HCT116 (cell line): ENCODE data around the gene C6orf47. TPM values are rescaled to one million over a fixed set of nuclear protein-coding genes. Genes with fewer than 3 reads are reported as not detected.
A peak's percentile ranks its signal among the peaks of the same experiment; 100 is the strongest.

Experiments
- ATAC-seq: fragments of 200-7000 bp; cut with Tn5 transposase; 2 replicates; pipeline ENCODE4 v1.9.1; 2020; ENCODE audit warnings: mild to moderate bottlenecking, moderate library complexity
- BruUV-seq: library from RNA; stranded (reverse); fragments of 400-500 nt; replicated peaks from 2 replicates; lab custom pipeline; 2021; lab: Mats Ljungman, UMichigan
- CTCF ChIA-PET: fragments of 300-600 bp; sonication (Branson Sonifier 250); formaldehyde crosslinking; loops from one replicate; lab custom pipeline; 2021; ENCODE audit warnings: antibody characterized with exemption; lab: Charles Lee
- POLR2A ChIA-PET: fragments of 300-600, 350-600 bp; sonication (Branson Sonifier 250); formaldehyde crosslinking; loops from one replicate; lab custom pipeline; 2021; ENCODE audit warnings: antibody characterized with exemption; lab: Charles Lee
- RAD21 ChIA-PET, 2 experiments: fragments of 300-600 bp; sonication (Branson Sonifier 250); formaldehyde crosslinking; loops; one replicate each; lab custom pipeline; 2023; ENCODE audit warnings: low total read pairs in 2 of 2; ENCODE audit not compliant: uncharacterized antibody in 2 of 2, unreplicated experiment in 2 of 2, low non-redundant PET in 1 of 2; lab: Charles Lee
- DNase-seq: peaks from one replicate; pipeline ENCODE4 v3.0.0-alpha.2; 2010; ENCODE audit warnings: low read depth, low spot score
- H2AFZ ChIP-seq: fragments of 200-600 bp; shearing (Covaris generic), sonication (generic); 2 replicates; pipeline ENCODE4 v1.6.1; 2017; ENCODE audit warnings: low read depth, mixed run types, mixed read lengths, antibody characterized with exemption, low read length; ENCODE audit not compliant: poor library complexity, severe bottlenecking
- H3K27ac ChIP-seq: 2 replicates; pipeline ENCODE4 v1.5.1; 2012; ENCODE audit warnings: low read depth, low read length
- H3K27me3 ChIP-seq: fragments of 200-600 bp; sonication (generic); 2 replicates; pipeline ENCODE4 v1.6.1; 2016; ENCODE audit warnings: mixed run types, low read length, mixed read lengths; ENCODE audit not compliant: insufficient read depth
- H3K36me3 ChIP-seq, 2 experiments: fragments of 200-500 bp in 1 of 2; fragments of 200-600 bp in 1 of 2; sonication (Bioruptor generic) in 1 of 2; sonication (generic) in 1 of 2; 2 replicates each; pipeline versions ENCODE4 v1.5.1 to v1.6.1; 2014 to 2016; ENCODE audit warnings: low read length in 2 of 2, inconsistent platforms in 1 of 2, mixed read lengths in 1 of 2, mixed run types in 1 of 2; ENCODE audit not compliant: insufficient read depth in 2 of 2, control insufficient read depth in 1 of 2
- H3K4me1 ChIP-seq, 2 experiments: fragments of 200-600 bp in 1 of 2; sonication (generic) in 1 of 2; 2 replicates each; pipeline versions ENCODE4 v1.5.1 to v1.6.1; 2012 to 2017; ENCODE audit warnings: low read length in 2 of 2, inconsistent platforms in 1 of 2, mild to moderate bottlenecking in 1 of 2, mixed read lengths in 1 of 2, mixed run types in 1 of 2, moderate library complexity in 1 of 2; ENCODE audit not compliant: insufficient read depth in 2 of 2, control insufficient read depth in 1 of 2
- H3K4me2 ChIP-seq: fragments of 200-600 bp; sonication (generic); 2 replicates; pipeline ENCODE4 v1.6.1; 2017; ENCODE audit warnings: mixed run types, low read length, mixed read lengths
- H3K4me3 ChIP-seq, 2 experiments: fragments of 200-600 bp in 1 of 2; sonication (generic) in 1 of 2; replicated peaks in 1 of 2; 2 replicates each; pipeline ENCODE4 v1.5.1; 2011 to 2016; ENCODE audit warnings: low read length in 2 of 2, control low read depth in 1 of 2, low read depth in 1 of 2, mild to moderate bottlenecking in 1 of 2, mixed read lengths in 1 of 2, mixed run types in 1 of 2
- H3K79me2 ChIP-seq: fragments of 200-600 bp; sonication (generic); 2 replicates; pipeline ENCODE4 v1.6.1; 2017; ENCODE audit warnings: mild to moderate bottlenecking, mixed run types, low read length, moderate library complexity, mixed read lengths; ENCODE audit not compliant: insufficient read depth
- H3K9ac ChIP-seq: fragments of 200-600 bp; sonication (generic); 2 replicates; pipeline ENCODE4 v1.6.1; 2016; ENCODE audit warnings: low read length, mixed read lengths
- H3K9me2 ChIP-seq: fragments of 200-600 bp; sonication (generic), shearing (Covaris generic); 2 replicates; pipeline ENCODE4 v1.6.1; 2017; ENCODE audit warnings: mixed run types, mild to moderate bottlenecking, moderate library complexity; ENCODE audit not compliant: insufficient read depth
- H3K9me3 ChIP-seq, 2 experiments: fragments of 200-500 bp in 1 of 2; fragments of 200-600 bp in 1 of 2; sonication (Bioruptor generic) in 1 of 2; sonication (generic) in 1 of 2; 2 replicates each; pipeline ENCODE4 v1.6.1; 2014 to 2017; ENCODE audit warnings: low read length in 2 of 2, mixed read lengths in 2 of 2, inconsistent platforms in 1 of 2, low read depth in 1 of 2, mild to moderate bottlenecking in 1 of 2, mixed run types in 1 of 2, moderate library complexity in 1 of 2; ENCODE audit not compliant: control insufficient read depth in 1 of 2, insufficient read depth in 1 of 2
- H4K20me1 ChIP-seq: fragments of 200-600 bp; sonication (generic), shearing (Covaris generic); 2 replicates; pipeline ENCODE4 v1.6.1; 2017; ENCODE audit warnings: mixed run types, mild to moderate bottlenecking, moderate library complexity; ENCODE audit not compliant: insufficient read depth
- ATF3 ChIP-seq: IDR thresholded peaks from 2 replicates; pipeline ENCODE4 v1.6.1; 2012
- CBX3 ChIP-seq: IDR thresholded peaks from 2 replicates; pipeline ENCODE4 v1.6.1; 2012; ENCODE audit warnings: low read depth
- EGR1 ChIP-seq: IDR thresholded peaks from 2 replicates; pipeline ENCODE4 v1.6.1; 2012; ENCODE audit warnings: low read depth
- ELF1 ChIP-seq: IDR thresholded peaks from 2 replicates; pipeline ENCODE4 v1.6.1; 2012; ENCODE audit warnings: low read depth, borderline replicate concordance
- EZH2phosphoT487 ChIP-seq: fragments of 200-600 bp; IDR thresholded peaks from 2 replicates; pipeline ENCODE4 v1.6.1; 2018; ENCODE audit warnings: antibody characterized with exemption, borderline replicate concordance
- FOSL1 ChIP-seq: IDR thresholded peaks from 2 replicates; pipeline ENCODE4 v1.6.1; 2012; ENCODE audit warnings: low read depth
- JUND ChIP-seq: IDR thresholded peaks from 2 replicates; pipeline ENCODE4 v1.6.1; 2012
- POLR2A ChIP-seq: IDR thresholded peaks from 2 replicates; pipeline ENCODE4 v1.7.0; 2011; ENCODE audit warnings: borderline replicate concordance; ENCODE audit not compliant: insufficient read depth, insufficient read length; ENCODE audit errors: extremely low read depth
- POLR2AphosphoS5 ChIP-seq: IDR thresholded peaks from 2 replicates; pipeline ENCODE4 v1.6.1; 2011; ENCODE audit warnings: mild to moderate bottlenecking, low read depth, low read length, moderate library complexity
- RAD21 ChIP-seq: IDR thresholded peaks from 2 replicates; pipeline ENCODE4 v1.6.1; 2012; ENCODE audit warnings: low read depth, mild to moderate bottlenecking
- REST ChIP-seq: IDR thresholded peaks from 2 replicates; pipeline ENCODE4 v1.6.1; 2012; ENCODE audit warnings: low read depth
- SIN3A ChIP-seq: IDR thresholded peaks from 2 replicates; pipeline ENCODE4 v1.6.1; 2012; ENCODE audit warnings: low read depth
- SP1 ChIP-seq: IDR thresholded peaks from 2 replicates; pipeline ENCODE4 v1.6.1; 2012; ENCODE audit warnings: low read depth
- SRF ChIP-seq: IDR thresholded peaks from 2 replicates; pipeline ENCODE4 v1.6.1; 2012; ENCODE audit warnings: low read depth
- TCF7L2 ChIP-seq: IDR thresholded peaks from 2 replicates; pipeline ENCODE4 v1.7.0; 2011; ENCODE audit warnings: borderline replicate concordance, inconsistent platforms; ENCODE audit not compliant: insufficient read depth, insufficient read length; ENCODE audit errors: extremely low read depth
- YY1 ChIP-seq: IDR thresholded peaks from 2 replicates; pipeline ENCODE4 v1.6.1; 2011; ENCODE audit warnings: low read length, low read depth, moderate library complexity, mild to moderate bottlenecking; ENCODE audit not compliant: insufficient replicate concordance; ENCODE audit errors: extremely low read depth
- ZBTB33 ChIP-seq: IDR thresholded peaks from 2 replicates; pipeline ENCODE4 v1.6.1; 2011; ENCODE audit warnings: mild to moderate bottlenecking, low read length, moderate library complexity; ENCODE audit not compliant: insufficient replicate concordance; ENCODE audit errors: extremely low read depth
- ZFX ChIP-seq: fragments of 450-650 bp; IDR thresholded peaks from 2 replicates; pipeline ENCODE4 v1.6.1; 2017
- ZNF274 ChIP-seq: fragments of 200-500 bp; sonication (Bioruptor generic); IDR thresholded peaks from 2 replicates; pipeline ENCODE4 v1.6.1; 2014; ENCODE audit warnings: mild to moderate bottlenecking, low read depth, low read length, inconsistent platforms
- intact Hi-C: fragments of 100-400 bp; cut with micrococcal nuclease; formaldehyde crosslinking; loops from 2 replicates; pipeline ENCODE4 v1.10.0; 2022
- total RNA-seq: library from RNA; stranded (reverse); gene quantifications from one replicate; pipeline ENCODE4 v1.2.1, GENCODE V29; 2021; ENCODE audit not compliant: unreplicated experiment
- TF ChIP-seq, protein P1 (sequence below), 3 experiments: fragments of 200-600 bp in 1 of 3; sonication (generic) in 1 of 3; IDR thresholded peaks in 2 of 3; conservative IDR thresholded peaks in 1 of 3; 2 replicates each; pipeline ENCODE4 v1.5.1; 2012 to 2017; ENCODE audit warnings: low read depth in 2 of 3, low read length in 2 of 3, antibody characterized with exemption in 1 of 3, borderline replicate concordance in 1 of 3, control low read depth in 1 of 3, mild to moderate bottlenecking in 1 of 3, mixed read lengths in 1 of 3, mixed run types in 1 of 3, moderate library complexity in 1 of 3; ENCODE audit not compliant: insufficient read depth in 1 of 3

C6orf47 gene
- total RNA-seq, 1 experiment from 2014 or later = 13.4 TPM

GRCh38 chr6:31643818-31644454, 16.6 kb downstream of the C6orf47 start:
- RAD21 ChIA-PET = no interaction called here
- Histone ChIP-seq H3K27me3 (no peaks in the 10 kb centered on the region), H3K9ac (no peak overlapping the region), H4K20me1 (no peaks in the 10 kb centered on the region), H3K79me2 (peaks cover 19% of the 10 kb centered on the region), H3K36me3 (peaks cover 57 to 66% of the 10 kb centered on the region in 2 experiments; a peak in 3 of 4 replicates), H3K9me3 (no peaks in the 10 kb centered on the region), H3K9me2 (no peaks in the 10 kb centered on the region), H3K4me3 (no peak overlapping the region), H3K27ac (no peak overlapping the region), H3K4me2 (no peak overlapping the region), H3K4me1 (no peaks in the 10 kb centered on the region), H2AFZ (no peak overlapping the region)
- CTCF ChIA-PET = no interaction called here
- no TSS peak for BruUV-seq
- no peak for DNase-seq
- TF ChIP-seq SP1 = no peak
- TF ChIP-seq CBX3 = no peak
- TF ChIP-seq, protein P1, sequence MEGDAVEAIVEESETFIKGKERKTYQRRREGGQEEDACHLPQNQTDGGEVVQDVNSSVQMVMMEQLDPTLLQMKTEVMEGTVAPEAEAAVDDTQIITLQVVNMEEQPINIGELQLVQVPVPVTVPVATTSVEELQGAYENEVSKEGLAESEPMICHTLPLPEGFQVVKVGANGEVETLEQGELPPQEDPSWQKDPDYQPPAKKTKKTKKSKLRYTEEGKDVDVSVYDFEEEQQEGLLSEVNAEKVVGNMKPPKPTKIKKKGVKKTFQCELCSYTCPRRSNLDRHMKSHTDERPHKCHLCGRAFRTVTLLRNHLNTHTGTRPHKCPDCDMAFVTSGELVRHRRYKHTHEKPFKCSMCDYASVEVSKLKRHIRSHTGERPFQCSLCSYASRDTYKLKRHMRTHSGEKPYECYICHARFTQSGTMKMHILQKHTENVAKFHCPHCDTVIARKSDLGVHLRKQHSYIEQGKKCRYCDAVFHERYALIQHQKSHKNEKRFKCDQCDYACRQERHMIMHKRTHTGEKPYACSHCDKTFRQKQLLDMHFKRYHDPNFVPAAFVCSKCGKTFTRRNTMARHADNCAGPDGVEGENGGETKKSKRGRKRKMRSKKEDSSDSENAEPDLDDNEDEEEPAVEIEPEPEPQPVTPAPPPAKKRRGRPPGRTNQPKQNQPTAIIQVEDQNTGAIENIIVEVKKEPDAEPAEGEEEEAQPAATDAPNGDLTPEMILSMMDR (IDR thresholded peaks at IDR 0.05 in 2 of 3, conservative IDR thresholded peaks at IDR 0.05 in 1 of 3; ENCODE audit: borderline replicate concordance in 1 of 3, insufficient read depth in 1 of 3, low read depth in 2 of 3, low read length in 2 of 3) = no peak
- TF ChIP-seq JUND = no peak
- TF ChIP-seq SIN3A = no peak
- no peak for TF ChIP-seq ELF1
- TF ChIP-seq ZBTB33 = no peak
- TF ChIP-seq TCF7L2 = no peak
- TF ChIP-seq ATF3 = no peak
- no peak for TF ChIP-seq SRF
- TF ChIP-seq RAD21 = no peak
- no peak for TF ChIP-seq EGR1
- no peak for TF ChIP-seq POLR2A
- no peak for TF ChIP-seq POLR2AphosphoS5
- TF ChIP-seq EZH2phosphoT487 = no peak
- no peak for TF ChIP-seq ZFX
- no peak for TF ChIP-seq YY1
- TF ChIP-seq FOSL1 = no peak
- no peak for TF ChIP-seq ZNF274
- TF ChIP-seq REST = no peak
- peak; percentile 48 for ATAC-seq
- POLR2A ChIA-PET = no interaction called here
- intact Hi-C loops = no loop called here
